Measurements from ENCODE around the gene FUOM. TPM values are rescaled to one million over a fixed set of nuclear protein-coding genes. Genes with fewer than 3 reads are reported as not detected.

FUOM gene
- total RNA-seq, 1 donor: 18.6 TPM

DNA sequence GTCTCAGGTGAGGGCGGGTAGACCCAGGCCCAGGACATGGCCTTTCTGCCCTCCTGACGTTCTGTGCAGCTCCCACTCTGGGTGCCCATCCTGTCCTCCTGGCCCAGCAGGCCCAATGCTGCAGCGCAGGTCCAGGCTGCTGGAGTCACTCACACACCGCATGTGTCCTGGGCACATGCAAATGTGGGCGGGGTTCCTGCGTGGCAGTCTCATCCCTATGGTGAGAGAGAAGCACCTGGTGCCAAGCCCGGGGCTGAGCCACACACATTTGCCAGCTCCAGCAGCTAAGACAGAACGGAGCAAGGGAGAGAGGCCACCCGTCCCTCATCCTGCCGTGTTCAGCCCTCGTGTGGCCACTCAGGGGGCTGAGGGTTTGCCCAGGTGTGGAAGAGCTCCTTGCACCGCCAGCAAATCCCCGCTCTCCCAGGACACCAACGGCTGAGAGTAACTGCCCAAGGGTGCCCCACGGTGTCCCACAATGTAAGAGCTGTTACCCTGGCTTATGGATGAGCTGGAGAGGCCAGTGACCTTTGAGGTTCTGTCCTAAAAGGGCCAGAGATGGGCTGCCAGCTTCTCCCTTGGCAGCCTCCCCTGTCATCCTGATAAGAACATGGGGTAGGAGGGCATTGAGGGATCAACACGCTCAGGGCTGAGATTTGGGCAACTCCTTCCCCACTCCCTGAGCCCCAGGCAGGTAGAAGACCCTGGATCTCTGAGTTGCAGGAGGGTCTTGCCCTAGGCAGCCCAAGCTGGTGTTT, 4.4 kb downstream of the FUOM start:
- DNase-seq (ENCODE audit: low read depth in 2 of 3, low spot score in 2 of 3): no peak

DNA sequence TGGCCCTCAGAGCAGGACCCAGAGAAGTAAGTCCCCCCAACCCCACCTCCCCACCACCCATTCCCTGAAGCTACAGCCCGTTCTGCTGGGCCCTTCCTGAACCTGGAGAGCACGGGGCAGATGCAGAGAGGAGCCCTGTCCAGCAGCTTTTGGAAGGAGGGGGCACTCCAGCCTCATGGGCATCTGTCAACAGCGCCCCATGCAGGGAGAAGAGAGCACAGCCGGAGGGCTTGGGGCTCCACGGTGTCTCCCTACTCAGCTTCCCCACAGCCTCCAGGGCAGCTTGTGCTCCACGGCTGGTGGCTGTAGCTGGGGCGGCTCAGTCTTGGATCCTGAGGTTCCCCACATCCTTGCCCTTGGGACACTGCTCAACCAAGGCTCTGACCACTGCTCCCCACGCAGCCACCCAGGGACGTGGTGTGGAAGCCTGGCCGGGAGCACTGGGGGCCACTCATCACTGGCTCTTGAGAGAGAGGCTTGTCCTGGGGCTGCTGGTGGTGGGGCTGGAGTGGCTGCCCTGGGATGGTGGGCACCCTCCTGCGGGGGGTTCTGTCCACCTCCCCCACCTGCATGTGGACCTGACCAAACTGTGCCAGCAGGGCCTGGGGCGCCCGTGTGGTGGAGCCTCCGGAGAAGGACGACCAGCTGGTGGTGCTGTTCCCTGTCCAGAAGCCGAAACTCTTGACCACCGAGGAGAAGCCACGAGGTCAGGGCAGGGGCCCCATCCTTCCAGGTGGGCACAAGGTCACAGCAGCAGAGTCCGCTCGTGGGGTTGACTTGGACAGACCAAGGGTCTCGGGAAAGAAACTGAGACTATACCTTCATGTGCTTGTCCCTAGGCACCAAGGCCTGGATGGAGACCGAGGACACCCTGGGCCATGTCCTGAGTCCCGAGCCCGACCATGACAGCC, 6.2 kb downstream of the FUOM start:
- DNase-seq (ENCODE audit: low read depth in 2 of 3, low spot score in 2 of 3): no peak

DNA sequence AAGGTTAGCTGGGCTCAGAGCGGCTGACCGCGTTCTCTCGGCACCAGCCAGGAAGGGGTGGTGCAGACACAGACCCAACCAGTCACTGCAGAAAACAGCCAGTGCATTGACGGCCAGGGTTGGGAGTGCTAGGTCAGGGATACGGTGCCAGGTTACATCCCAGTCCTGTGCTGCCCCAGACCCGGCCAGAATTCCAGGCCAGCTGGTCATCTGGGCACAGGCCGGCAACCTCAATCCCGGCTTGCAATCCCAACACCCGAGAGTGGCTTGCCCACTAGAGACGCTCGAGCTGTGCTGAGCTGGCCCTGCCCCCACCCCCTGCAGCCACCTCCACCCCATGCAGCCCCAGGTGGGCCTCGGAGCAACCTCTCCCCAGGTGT, 6.9 kb downstream of the FUOM start:
- no peak for DNase-seq (ENCODE audit: low read depth in 2 of 3, low spot score in 2 of 3)

DNA sequence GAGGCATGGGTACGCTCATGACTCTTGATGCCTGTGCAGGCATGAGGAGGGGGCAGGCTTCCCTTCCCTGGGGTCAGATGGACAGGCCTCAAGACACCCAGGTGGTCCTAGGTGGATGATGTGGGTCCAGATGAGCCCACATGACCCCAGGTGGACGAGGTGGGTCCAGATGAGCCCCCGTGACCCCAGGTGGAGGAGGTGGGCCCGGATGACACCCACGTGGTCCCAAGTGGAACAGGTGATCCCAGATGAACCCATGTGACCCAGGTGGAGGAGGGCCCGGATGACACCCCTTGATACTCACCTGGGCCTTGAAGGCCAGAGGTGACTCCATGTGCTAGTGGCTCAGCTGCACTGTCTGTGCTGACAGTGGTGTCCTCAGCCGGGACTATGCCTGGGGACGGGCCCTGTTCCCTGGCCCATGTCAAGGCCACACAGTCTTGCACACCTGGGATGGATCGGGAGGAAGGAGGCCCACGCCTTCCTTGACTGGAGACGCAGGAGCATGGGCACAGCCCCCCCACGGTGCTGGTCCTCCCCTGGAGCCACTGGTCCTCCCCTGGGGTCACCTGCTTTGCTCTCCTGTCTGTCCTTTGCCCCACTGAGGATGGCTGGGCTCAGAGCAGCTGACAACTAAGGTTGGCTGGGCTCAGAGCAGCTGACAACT, 7.4 kb downstream of the FUOM start:
- DNase-seq (ENCODE audit: low read depth in 2 of 3, low spot score in 2 of 3): no peak

DNA sequence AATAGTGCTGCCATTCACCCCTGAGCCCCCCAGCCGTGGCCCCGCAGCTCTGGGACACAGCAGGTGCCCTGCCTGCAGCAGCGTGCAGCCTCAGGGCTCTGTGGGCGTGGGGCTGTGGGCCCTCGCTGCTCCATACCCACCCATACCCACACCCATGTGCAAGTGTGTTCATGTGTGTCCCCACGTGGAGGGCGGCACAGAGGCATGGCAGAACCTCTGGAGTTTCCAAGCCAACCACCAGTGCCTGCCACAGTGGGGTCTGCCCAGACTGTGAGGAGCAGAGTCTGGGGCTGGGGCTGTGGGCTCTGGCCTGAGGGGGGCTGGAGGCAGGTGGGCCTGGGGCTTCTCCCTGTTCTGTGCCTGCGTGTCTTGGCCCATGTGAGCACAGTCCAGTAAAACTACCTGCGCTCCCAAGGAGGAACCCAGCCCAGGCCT, 8.2 kb downstream of the FUOM start:
- no peak for DNase-seq (ENCODE audit: low read depth in 2 of 3, low spot score in 2 of 3)

DNA sequence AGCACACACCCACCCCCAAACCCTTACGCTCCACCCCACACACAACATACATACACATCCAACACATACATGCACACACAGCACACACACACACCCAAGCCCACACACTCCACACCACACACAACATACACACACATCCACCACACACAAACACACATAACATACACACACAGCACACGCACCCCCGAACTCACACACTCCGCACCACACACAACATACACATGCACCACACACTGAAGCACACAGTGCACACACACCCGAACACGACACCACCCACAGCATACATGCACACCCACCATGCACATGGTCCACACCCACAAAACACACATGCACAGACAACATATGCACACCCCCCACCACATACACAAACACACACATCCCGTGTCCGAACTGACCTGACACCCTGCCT, 8.7 kb downstream of the FUOM start:
- DNase-seq (ENCODE audit: low read depth in 2 of 3, low spot score in 2 of 3): no peak

DNA sequence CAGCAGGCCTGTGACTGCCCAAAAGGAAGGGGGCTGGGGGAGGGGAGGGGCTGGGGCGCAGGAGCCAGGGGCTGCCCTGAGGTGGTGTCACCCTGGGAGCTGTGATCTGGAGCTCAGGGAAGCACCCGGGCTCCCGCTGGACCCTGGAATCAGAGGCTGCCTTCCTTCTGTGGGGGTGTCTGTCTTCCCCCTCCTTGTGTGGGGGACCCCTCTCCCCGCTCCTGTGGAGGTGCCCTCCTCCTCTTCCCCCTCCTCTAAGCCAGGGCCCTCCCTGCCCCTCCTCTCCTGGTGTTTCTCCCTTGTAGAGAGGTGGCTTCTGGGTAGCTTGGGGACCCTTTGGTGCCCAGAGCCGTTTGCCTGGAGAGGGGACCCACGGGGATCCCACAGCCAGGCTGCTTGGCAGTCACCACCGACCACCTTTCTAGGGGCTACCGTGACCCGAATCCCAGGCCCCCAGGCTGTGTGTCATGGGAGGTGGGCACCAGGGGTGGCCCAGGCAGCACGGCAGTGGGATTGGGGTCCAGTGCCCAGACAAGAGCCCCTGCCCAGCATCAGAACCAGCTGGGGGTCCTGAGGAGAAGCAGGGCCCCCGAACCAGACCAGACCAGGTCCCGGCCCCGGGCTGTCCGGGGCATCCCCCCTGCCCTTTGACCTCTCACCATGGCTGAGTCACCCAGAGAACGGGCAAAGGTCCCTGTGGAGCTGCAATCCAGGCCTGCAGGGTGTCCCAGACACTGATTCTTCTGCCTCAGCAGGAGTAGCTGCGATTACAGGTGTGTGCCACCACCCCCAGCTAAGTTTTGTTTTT, 9.9 kb downstream of the FUOM start:
- DNase-seq (ENCODE audit: low read depth in 2 of 3, low spot score in 2 of 3): no peak

DNA sequence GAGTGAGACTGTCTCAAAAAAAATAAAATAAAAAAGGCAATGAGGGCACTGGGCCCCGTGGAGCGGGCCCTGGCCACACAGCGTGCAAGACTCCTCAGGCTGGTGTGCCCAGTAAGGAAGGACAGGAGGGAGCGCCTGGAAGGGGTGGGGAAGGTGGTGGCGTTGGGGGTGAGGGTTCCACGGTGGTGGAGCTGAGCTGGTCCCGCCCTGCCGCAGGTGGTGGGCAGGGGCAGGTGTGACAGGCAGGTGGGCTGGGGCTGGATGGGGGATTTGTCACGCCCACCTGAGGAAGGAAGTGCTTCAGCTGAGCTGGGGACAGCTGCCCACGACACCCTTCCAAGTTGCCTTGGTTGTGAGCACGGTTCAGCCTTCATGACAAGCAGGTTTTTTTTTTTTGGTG, 11.4 kb downstream of the FUOM start:
- no peak for DNase-seq (ENCODE audit: low read depth in 2 of 3, low spot score in 2 of 3)

DNA sequence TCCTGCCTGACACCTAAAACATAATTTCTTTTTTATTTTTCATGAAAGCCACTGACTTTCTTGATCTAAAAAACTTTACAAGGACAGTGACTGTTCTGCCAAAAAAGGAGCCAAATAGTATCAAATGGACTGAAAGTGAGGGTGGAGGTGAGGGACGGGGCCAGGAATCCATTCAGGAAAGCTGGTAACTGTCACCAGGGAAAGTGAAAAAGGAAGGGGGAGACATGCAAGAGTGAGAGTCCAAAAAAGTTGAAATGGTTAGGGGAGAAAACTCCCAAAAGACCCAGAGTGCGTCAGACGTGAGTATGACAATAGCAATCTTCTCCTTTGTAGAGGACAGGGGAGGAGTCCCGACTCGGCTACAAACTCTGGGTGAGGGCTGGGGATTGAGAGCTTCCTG, 13.6 kb downstream of the FUOM start:
- DNase-seq (ENCODE audit: low read depth in 2 of 3, low spot score in 2 of 3): no peak

DNA sequence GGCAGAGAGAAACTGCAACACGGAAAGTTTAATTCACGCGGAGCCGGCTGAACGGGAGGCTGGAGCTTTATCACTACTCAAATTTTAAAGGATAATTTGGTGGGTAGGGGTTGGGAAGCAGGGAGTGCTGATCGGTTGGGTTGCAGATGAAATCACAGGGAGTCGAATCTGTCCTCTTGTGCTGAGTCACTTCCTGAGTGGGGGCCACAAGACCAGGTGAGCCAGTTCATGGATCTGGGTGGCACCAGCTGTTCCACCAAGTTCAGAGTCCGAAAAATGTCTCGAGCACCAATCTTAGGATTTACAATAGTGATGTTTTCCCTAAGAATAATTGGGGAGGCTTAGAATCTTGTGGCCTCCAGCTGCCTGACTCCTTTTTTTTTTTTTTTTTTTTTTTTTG, 14.3 kb downstream of the FUOM start:
- no peak for DNase-seq (ENCODE audit: low read depth in 2 of 3, low spot score in 2 of 3)

DNA sequence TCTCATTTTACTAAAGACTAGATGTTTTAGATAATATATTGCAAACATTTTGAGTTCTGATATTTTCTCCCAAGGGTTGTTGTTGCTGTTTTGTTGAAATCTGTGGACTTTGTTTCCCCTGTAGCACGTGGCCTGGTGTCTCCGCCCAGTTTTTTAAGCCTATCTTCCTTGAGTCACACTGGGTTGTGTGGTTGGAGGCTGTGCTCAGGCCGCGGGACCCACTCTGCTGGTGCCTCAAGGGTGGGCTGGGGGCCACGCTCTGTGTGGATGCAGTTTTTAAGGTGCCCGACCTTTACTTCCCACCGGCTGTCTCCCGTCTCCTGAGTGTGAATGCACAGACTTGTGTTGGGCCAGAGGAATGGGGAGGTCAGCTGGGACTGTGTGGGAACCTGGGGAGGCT, 14.9 kb downstream of the FUOM start:
- no peak for DNase-seq (ENCODE audit: low read depth in 2 of 3, low spot score in 2 of 3)

DNA sequence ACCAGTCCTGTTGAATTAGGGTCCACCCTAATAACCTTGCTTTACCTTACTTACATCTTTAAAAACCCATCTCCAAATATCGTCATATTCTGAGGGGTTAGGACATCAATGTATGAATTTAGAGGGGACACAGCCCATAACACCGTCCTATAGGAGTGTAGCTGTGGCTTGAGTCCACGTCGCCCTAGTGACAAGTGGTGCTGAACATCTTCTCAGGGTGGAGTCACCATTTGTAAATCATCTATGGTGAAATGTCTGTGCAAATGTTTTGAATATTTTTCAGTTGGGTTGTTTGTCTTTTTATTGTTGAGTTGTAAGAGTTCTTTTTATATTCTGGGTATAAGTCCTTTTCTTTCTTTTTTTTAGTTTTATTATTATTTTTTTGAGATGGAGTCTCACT, 15.8 kb downstream of the FUOM start:
- DNase-seq (ENCODE audit: low read depth in 2 of 3, low spot score in 2 of 3): no peak

DNA sequence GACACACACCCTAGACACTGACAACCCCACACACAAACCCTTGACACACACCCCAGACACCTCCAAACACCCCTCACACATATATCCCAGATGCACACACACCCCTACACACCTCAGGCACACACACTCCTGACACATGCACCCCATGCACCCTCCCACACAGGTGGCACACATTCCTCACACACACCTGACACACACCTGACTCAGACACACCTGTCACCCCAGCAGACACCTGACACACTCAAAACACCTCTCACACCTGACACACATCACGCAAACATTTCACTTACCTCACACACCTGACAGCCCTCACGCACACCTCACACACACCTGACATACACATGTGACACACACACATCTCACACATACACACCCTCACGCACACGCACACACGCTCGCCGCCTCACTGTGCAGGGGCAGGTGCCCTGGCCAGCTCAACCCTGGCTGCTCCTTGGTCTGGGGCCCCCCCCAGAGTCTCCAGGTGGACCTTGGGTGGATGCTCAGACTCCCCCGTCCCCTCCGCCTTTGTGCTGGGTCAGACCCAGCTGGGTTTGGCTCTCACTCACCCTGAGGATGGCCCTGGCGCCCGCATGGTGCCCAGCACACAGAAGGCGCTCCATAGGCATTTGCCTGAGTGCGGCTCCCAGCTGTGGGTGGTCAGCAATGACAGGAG, 18.0 kb downstream of the FUOM start:
- DNase-seq (ENCODE audit: low read depth in 2 of 3, low spot score in 2 of 3): no peak

DNA sequence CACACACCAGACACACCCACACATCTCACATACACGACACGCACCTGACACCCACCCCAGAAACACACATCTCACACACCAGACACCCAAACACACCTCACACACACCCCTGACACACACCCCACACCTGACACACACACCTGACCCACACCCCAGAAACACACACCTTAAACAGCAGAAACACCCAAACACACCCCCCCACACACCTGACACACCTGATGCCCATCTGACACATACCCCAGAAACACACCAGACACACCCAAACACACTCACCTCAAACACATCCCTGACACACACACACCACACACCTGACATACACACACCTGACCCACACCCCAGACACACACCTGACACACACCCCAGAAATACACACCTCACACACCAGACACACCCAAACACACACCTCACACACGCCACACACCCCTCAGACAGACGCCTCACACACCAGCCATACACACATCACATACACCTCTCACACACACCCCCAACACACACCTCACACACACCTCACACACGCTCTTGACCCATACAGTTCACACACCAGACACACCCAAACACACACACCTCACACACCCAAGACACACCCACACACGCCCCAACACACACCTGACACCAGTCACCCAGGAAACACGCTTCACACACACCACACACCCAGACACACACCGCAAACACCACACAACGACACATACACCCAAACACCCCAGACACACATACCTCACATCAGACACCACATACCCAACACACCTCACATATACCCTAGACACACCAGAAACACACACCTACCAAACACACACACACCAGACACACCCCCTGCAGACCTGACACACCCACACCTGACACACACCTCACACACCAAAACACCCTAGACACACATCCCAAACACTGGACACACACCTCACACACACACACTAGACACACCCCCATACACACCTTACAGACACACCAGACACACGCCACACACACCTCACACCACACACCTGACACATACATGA, 19.4 kb downstream of the FUOM start:
- no peak for DNase-seq (ENCODE audit: low read depth in 2 of 3, low spot score in 2 of 3)

DNA sequence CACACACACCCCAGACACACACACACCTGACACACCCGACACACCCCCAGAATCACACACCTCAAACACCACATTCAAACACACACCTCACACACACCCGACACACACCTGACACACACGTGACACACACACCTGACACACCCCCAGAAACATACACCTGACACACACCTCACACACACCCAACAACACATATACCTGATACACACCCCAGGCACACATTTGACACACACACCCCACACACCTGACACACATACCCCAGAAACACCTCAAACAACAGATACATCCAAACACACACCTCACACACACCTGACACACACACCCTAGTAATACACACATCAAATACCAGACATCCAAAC, 20.5 kb downstream of the FUOM start:
- no peak for DNase-seq (ENCODE audit: low read depth in 2 of 3, low spot score in 2 of 3)

DNA sequence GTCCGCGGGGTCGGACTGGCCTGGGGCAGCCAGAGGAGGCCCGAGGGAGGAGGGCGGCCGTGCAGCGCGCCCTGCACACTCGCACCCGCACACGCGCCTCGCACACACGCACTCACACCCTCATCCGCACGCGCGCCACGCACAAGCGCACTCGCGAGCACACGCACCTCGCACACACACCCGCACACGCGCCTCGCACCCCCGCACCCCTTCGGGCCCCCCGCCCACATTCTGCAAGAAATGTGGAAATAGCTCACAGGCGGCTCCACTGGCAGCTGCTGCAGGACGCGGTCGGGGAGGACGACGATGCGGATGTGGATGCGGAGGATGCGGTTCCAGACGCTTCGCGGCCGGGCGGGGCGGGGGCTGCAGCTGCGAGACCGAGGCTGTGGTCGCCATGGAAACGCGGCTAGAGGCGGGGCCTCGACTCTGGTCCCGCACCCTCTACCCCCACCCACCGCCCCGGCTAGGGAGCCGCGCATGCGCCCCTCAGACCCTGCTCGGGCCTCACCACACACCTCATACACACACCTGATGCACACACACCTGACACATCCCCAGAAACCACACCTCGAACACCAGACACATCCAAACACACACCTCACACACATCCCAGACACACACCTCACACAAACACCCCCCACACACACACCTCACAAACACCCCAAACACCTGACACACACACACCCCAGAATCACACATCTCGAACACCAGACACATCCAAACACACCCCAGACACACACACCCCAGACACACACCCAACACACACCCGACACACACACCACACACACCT, 21.0 kb downstream of the FUOM start, which contains the start of gene CALY:
Gene CALY, minus strand, starts transcription at position 320 of the 793 bp plus-strand sequence. CDS start 7,907 bp downstream, outside the sequence.
- DNase-seq (ENCODE audit: low read depth in 2 of 3, low spot score in 2 of 3): peak; percentile 84 to 91 (median 88)

DNA sequence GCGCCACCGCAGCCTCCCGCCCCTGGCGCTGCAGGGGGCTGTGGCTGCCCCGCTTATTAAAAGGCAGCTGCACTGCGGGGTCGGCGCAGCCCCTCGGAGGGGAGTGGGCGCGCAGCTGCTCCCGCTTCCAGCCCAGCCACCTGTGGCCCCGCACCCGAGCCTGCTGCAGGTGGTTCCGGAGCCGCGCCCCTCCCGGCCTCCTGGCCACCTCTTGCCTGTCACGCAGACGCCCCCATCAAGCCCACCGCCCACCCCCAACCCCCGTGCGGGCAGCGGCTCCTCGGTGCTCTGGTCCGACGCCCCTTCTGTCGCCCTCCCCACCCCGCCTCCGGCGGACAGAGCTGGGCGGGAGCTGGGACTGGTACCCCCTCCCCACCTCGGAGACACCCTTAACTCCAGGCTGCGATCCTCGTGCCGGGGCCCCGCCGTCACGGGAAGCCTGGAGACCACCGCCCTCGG, 21.7 kb downstream of the FUOM start:
- no peak for DNase-seq (ENCODE audit: low read depth in 2 of 3, low spot score in 2 of 3)
